Kidney (tissue), 14 donors: ENCODE measurements around the gene NCKAP5. TPM values are rescaled to one million over a fixed set of nuclear protein-coding genes. Genes with fewer than 3 reads are reported as not detected.

ENCODE experiments used
- DNase-seq, 5 donors: peaks; one replicate each; pipeline ENCODE4 v3.0.0-alpha.2; 2013 to 2020
- FAIRE-seq: peaks from 2 replicates; lab custom pipeline; 2012; peaks lifted over from hg19 to GRCh38; lab: Jason Lieb, UNC
- H3K27ac ChIP-seq, 2 donors: one replicate each; pipeline ENCODE4 v1.7.0; 2013; ENCODE audit warnings: low read depth in 2 of 2, low read length in 2 of 2, inconsistent platforms in 1 of 2
- H3K27me3 ChIP-seq: one replicate; pipeline ENCODE4 v1.7.1; 2013; ENCODE audit warnings: low read length, inconsistent platforms; ENCODE audit not compliant: control insufficient read depth, insufficient read depth
- H3K36me3 ChIP-seq, 3 donors: one replicate each; pipeline versions ENCODE4 v1.7.0 to v1.7.1; 2013; ENCODE audit warnings: low read length in 3 of 3, control low read depth in 1 of 3, inconsistent platforms in 1 of 3; ENCODE audit not compliant: insufficient read depth in 3 of 3, control insufficient read depth in 2 of 3
- H3K4me1 ChIP-seq, 3 donors: one replicate each; pipeline versions ENCODE4 v1.7.0 to v1.7.1; 2013; ENCODE audit warnings: low read length in 3 of 3, inconsistent platforms in 1 of 3, low read depth in 1 of 3; ENCODE audit not compliant: control insufficient read depth in 2 of 3, insufficient read depth in 2 of 3
- H3K4me3 ChIP-seq, 3 donors: one replicate each; pipeline versions ENCODE4 v1.7.0 to v1.8.1; 2013; ENCODE audit warnings: low read length in 3 of 3, control low read depth in 1 of 3, inconsistent platforms in 1 of 3
- H3K9ac ChIP-seq, 3 donors: one replicate each; pipeline versions ENCODE4 v1.7.0 to v1.7.1; 2013; ENCODE audit warnings: low read length in 3 of 3, control low read depth in 1 of 3, inconsistent platforms in 1 of 3
- H3K9me3 ChIP-seq, 3 donors: one replicate each; pipeline versions ENCODE4 v1.7.0 to v1.7.1; 2013; ENCODE audit warnings: low read length in 3 of 3, control low read depth in 1 of 3, inconsistent platforms in 1 of 3; ENCODE audit not compliant: control insufficient read depth in 2 of 3, insufficient read depth in 1 of 3
- CTCF ChIP-seq: IDR thresholded peaks from 3 replicates; pipeline ENCODE4 v1.5.1; 2012; ENCODE audit warnings: mild to moderate bottlenecking, moderate library complexity, borderline replicate concordance; ENCODE audit not compliant: insufficient read depth; ENCODE audit errors: extremely low read depth
- intact Hi-C: fragments of 100-400 bp; cut with DNase I; formaldehyde crosslinking; loops from one replicate; pipeline ENCODE4 v1.11.1; 2022
- polyA plus RNA-seq: library from polyadenylated mRNA; stranded (reverse); fragments of 350-450 nt; fragmentation: Illumina TruSeq; extraction: RNeasy Lipid Tissue Mini Kit (QIAGEN cat#74804); gene quantifications from one replicate; pipeline ENCODE4 v1.2.3, GENCODE V29; 2014; ENCODE audit warnings: low read depth, low replicate concordance; ENCODE audit not compliant: insufficient read depth
- total RNA-seq: library from RNA; stranded (reverse); fragmentation: NEBNext Ultra II Directional; extraction: Animal tissue kit (Norgen Biotek cat#: 25700); gene quantifications from one replicate; pipeline ENCODE4 v1.2.1, GENCODE V29; 2021
- donor health status: control.
- donor health status: control.
- donor health status: control.
- donor health status: control.
- donor health status: control.
- donor health status: DM: yes; HTN: yes; CAD: no.
- donor health status: Normal renal cell carcinoma (clear cell type).

Gene NCKAP5
- total and polyA plus RNA-seq, 2 donors from 2014 or later, result 1.8 to 2.9 TPM

GRCh38 chr2:132730611-132731010 is 837.7 kb downstream of the NCKAP5 start:
- DNase-seq (no peak), FAIRE-seq (no peak)
- Histone ChIP-seq H3K4me3 (no peak overlapping the region), H3K4me1 (no peaks in the 10 kb centered on the region), H3K36me3 (peaks cover 0 to 6% (median 0%) of the 10 kb centered on the region in 3 donors), H3K9me3 (no peaks in the 10 kb centered on the region), H3K9ac (no peak overlapping the region), H3K27ac (no peak overlapping the region), H3K27me3 (no peaks in the 10 kb centered on the region)
- intact Hi-C loops, result no loop called here
- no peak for TF ChIP-seq CTCF

GRCh38 chr2:132729522-132729921 is 838.7 kb downstream of the NCKAP5 start:
- H3K4me1 ChIP-seq, result no peaks in the 10 kb centered on the region
- peaks cover 0 to 6% (median 0%) of the 10 kb centered on the region in 3 donors for H3K36me3 ChIP-seq
- intact Hi-C loops, result no loop called here
- no peak for TF ChIP-seq CTCF
- no peaks in the 10 kb centered on the region for H3K9me3 ChIP-seq
- no peak overlapping the region for H3K4me3 ChIP-seq
- FAIRE-seq (no peak), DNase-seq (no peak)
- no peak overlapping the region for H3K27ac ChIP-seq
- no peak overlapping the region for H3K9ac ChIP-seq
- H3K27me3 ChIP-seq, result no peaks in the 10 kb centered on the region

- FAIRE-seq (no peak), DNase-seq (no peak)
- Histone ChIP-seq H3K36me3 (peaks cover 0 to 6% (median 0%) of the 10 kb centered on the region in 3 donors), H3K27ac (no peak overlapping the region), H3K9me3 (no peaks in the 10 kb centered on the region), H3K4me1 (no peaks in the 10 kb centered on the region), H3K4me3 (no peak overlapping the region), H3K9ac (no peak overlapping the region), H3K27me3 (no peaks in the 10 kb centered on the region)
- TF ChIP-seq CTCF, result no peak
- intact Hi-C loops, result no loop called here
These were observed 842.1 kb downstream of the NCKAP5 start for GRCh38 chr2:132726155-132726554.

- Histone ChIP-seq H3K36me3 (peaks cover 0 to 6% (median 0%) of the 10 kb centered on the region in 3 donors), H3K9ac (no peak overlapping the region), H3K27me3 (no peaks in the 10 kb centered on the region), H3K4me1 (no peaks in the 10 kb centered on the region), H3K9me3 (no peaks in the 10 kb centered on the region), H3K4me3 (no peak overlapping the region), H3K27ac (no peak overlapping the region)
- TF ChIP-seq CTCF, result no peak
- intact Hi-C loops, result no loop called here
- DNase-seq (no peak), FAIRE-seq (no peak)
These were observed 842.5 kb downstream of the NCKAP5 start for GRCh38 chr2:132725748-132726147.
